H9 (cell line): ENCODE results near the gene L3MBTL4. TPM values are rescaled to one million over a fixed set of nuclear protein-coding genes. Genes with fewer than 3 reads are reported as not detected.

Source experiments
- DNase-seq: peaks from one replicate; pipeline ENCODE4 v3.0.0-alpha.2; 2017
- H2AFZ ChIP-seq: one replicate; pipeline ENCODE4 v1.6.1; 2013; ENCODE audit warnings: mild to moderate bottlenecking, low read length, control low read depth, moderate library complexity
- H2AK5ac ChIP-seq: 2 replicates; pipeline ENCODE4 v1.6.1; 2013; ENCODE audit warnings: low read length, control low read depth, mixed read lengths; ENCODE audit not compliant: insufficient read length
- H2BK120ac ChIP-seq: one replicate; pipeline ENCODE4 v1.6.1; 2013; ENCODE audit warnings: low read depth, mild to moderate bottlenecking, low read length, control low read depth, inconsistent platforms; ENCODE audit not compliant: poor library complexity, severe bottlenecking
- H2BK12ac ChIP-seq: 2 replicates; pipeline ENCODE4 v1.6.1; 2013; ENCODE audit warnings: low read length, control low read depth, mixed read lengths, low read depth; ENCODE audit not compliant: insufficient read length
- H2BK15ac ChIP-seq: 2 replicates; pipeline ENCODE4 v1.6.1; 2013; ENCODE audit warnings: low read depth, low read length, control low read depth
- H2BK20ac ChIP-seq: one replicate; pipeline ENCODE4 v1.6.1; 2013; ENCODE audit warnings: low read depth, mild to moderate bottlenecking, low read length, control low read depth, inconsistent platforms; ENCODE audit not compliant: poor library complexity, severe bottlenecking
- H2BK5ac ChIP-seq: 2 replicates; pipeline ENCODE4 v1.6.1; 2013; ENCODE audit warnings: low read length, control low read depth, mixed read lengths; ENCODE audit not compliant: insufficient read length
- H3K14ac ChIP-seq: 2 replicates; pipeline ENCODE4 v1.6.1; 2013; ENCODE audit warnings: low read length, control low read depth; ENCODE audit not compliant: insufficient read depth
- H3K18ac ChIP-seq: 2 replicates; pipeline ENCODE4 v1.6.1; 2013; ENCODE audit warnings: low read depth, mild to moderate bottlenecking, mixed read lengths, low read length, control low read depth; ENCODE audit not compliant: insufficient read length
- H3K23ac ChIP-seq: 2 replicates; pipeline ENCODE4 v1.6.1; 2013; ENCODE audit warnings: low read length, control low read depth, mixed read lengths, low read depth; ENCODE audit not compliant: insufficient read length
- H3K23me2 ChIP-seq: 2 replicates; pipeline ENCODE4 v1.6.1; 2013; ENCODE audit warnings: low read depth, mild to moderate bottlenecking, mixed read lengths, low read length, control low read depth; ENCODE audit not compliant: insufficient read length, poor library complexity, severe bottlenecking
- H3K27ac ChIP-seq: 2 replicates; pipeline ENCODE4 v1.5.1; 2013; ENCODE audit warnings: low read length, control low read depth, mixed read lengths, low read depth; ENCODE audit not compliant: insufficient read length
- H3K27me3 ChIP-seq: 2 replicates; pipeline ENCODE4 v1.6.1; 2013; ENCODE audit warnings: low read length, control low read depth, inconsistent platforms; ENCODE audit not compliant: insufficient read depth
- H3K4ac ChIP-seq: 2 replicates; pipeline ENCODE4 v1.6.1; 2013; ENCODE audit warnings: low read depth, mild to moderate bottlenecking, control low read depth, inconsistent platforms, low read length, moderate library complexity
- H3K4me1 ChIP-seq: 2 replicates; pipeline ENCODE4 v1.6.1; 2013; ENCODE audit warnings: low read length, control low read depth, inconsistent platforms; ENCODE audit not compliant: insufficient read depth
- H3K4me2 ChIP-seq: 2 replicates; pipeline ENCODE4 v1.6.1; 2013; ENCODE audit warnings: low read length, control low read depth, mixed read lengths; ENCODE audit not compliant: insufficient read length, insufficient read depth
- H3K56ac ChIP-seq: 2 replicates; pipeline ENCODE4 v1.6.1; 2013; ENCODE audit warnings: low read depth, mild to moderate bottlenecking, mixed read lengths, low read length, control low read depth; ENCODE audit not compliant: insufficient read length
- H3K79me1 ChIP-seq: 2 replicates; pipeline ENCODE4 v1.6.1; 2013; ENCODE audit warnings: low read depth, mild to moderate bottlenecking, moderate library complexity, low read length, control low read depth, inconsistent platforms; ENCODE audit not compliant: insufficient read depth, poor library complexity, severe bottlenecking
- H3K79me2 ChIP-seq: 2 replicates; pipeline ENCODE4 v1.6.1; 2013; ENCODE audit warnings: low read length, control low read depth, inconsistent platforms; ENCODE audit not compliant: insufficient read depth
- H3K9ac ChIP-seq: 2 replicates; pipeline ENCODE4 v1.6.1; 2013; ENCODE audit warnings: low read length, control low read depth, mixed read lengths; ENCODE audit not compliant: insufficient read length; ENCODE audit errors: extremely low read depth
- H3K9me3 ChIP-seq: one replicate; pipeline ENCODE4 v1.6.1; 2013; ENCODE audit warnings: low read depth, low read length, inconsistent platforms; ENCODE audit not compliant: control insufficient read depth
- H3T11ph ChIP-seq: one replicate; pipeline ENCODE4 v1.6.1; 2013; ENCODE audit warnings: mild to moderate bottlenecking, low read length, control low read depth, inconsistent platforms
- H4K20me1 ChIP-seq: one replicate; pipeline ENCODE4 v1.6.1; 2013; ENCODE audit not compliant: control insufficient read depth, insufficient read length, insufficient read depth
- H4K5ac ChIP-seq: 2 replicates; pipeline ENCODE4 v1.6.1; 2013; ENCODE audit warnings: low read depth, mild to moderate bottlenecking, mixed read lengths, low read length, control low read depth; ENCODE audit not compliant: insufficient read length
- H4K8ac ChIP-seq: replicated peaks from 2 replicates; pipeline ENCODE4 v1.6.1; 2013; ENCODE audit warnings: low read length, control low read depth, mixed read lengths, low read depth; ENCODE audit not compliant: insufficient read length
- H4K91ac ChIP-seq: 2 replicates; pipeline ENCODE4 v1.6.1; 2013; ENCODE audit warnings: low read depth, mild to moderate bottlenecking, moderate library complexity, mixed read lengths, low read length, control low read depth; ENCODE audit not compliant: insufficient read length
- H3K27ac Mint-ChIP-seq, 3 experiments: 2 replicates in 2 of 3; 3 replicates in 1 of 3; pipeline ENCODE4 v1.8.0; 2020 to 2021; ENCODE audit warnings: mixed read lengths in 3 of 3, mild to moderate bottlenecking in 1 of 3, moderate library complexity in 1 of 3
- H3K27me3 Mint-ChIP-seq: 2 replicates; pipeline ENCODE4 v1.8.0; 2021; ENCODE audit warnings: low read depth, mild to moderate bottlenecking, moderate library complexity, mixed read lengths
- H3K36me3 Mint-ChIP-seq, 3 experiments: 2 replicates in 2 of 3; 3 replicates in 1 of 3; pipeline ENCODE4 v1.8.0; 2020 to 2021; ENCODE audit warnings: low read depth in 3 of 3, mixed read lengths in 3 of 3; ENCODE audit not compliant: insufficient read depth in 1 of 3
- H3K4me1 Mint-ChIP-seq, 2 experiments: 2 replicates each; pipeline ENCODE4 v1.8.0; 2020; ENCODE audit warnings: mixed read lengths in 2 of 2
- H3K4me3 Mint-ChIP-seq, 2 experiments: 2 replicates in 1 of 2; 3 replicates in 1 of 2; pipeline ENCODE4 v1.8.0; 2020 to 2021; ENCODE audit warnings: mild to moderate bottlenecking in 2 of 2, mixed read lengths in 2 of 2, moderate library complexity in 1 of 2
- H3K9me3 Mint-ChIP-seq, 2 experiments: 2 replicates in 1 of 2; 3 replicates in 1 of 2; pipeline ENCODE4 v1.8.0; 2020; ENCODE audit warnings: mild to moderate bottlenecking in 2 of 2, mixed read lengths in 2 of 2, moderate library complexity in 1 of 2
- CTCF ChIP-seq: fragments of 200-600 bp; sonication (generic); conservative IDR thresholded peaks from 3 replicates; pipeline ENCODE4 v1.8.0; 2021; ENCODE audit warnings: antibody characterized with exemption, mild to moderate bottlenecking
- WGBS: extraction: QIAGEN DNeasy Blood & Tissue Kit; methylation state at CpG from one replicate; pipeline ENCODE4 v1.1.7; 2013; ENCODE audit warnings: missing lambda C conversion rate, low lambda C conversion rate, mixed read lengths; ENCODE audit not compliant: insufficient read length; ENCODE audit errors: extremely low coverage; 5-methylcytosine and 5-hydroxymethylcytosine counted together
- total RNA-seq: library from RNA; stranded (reverse); gene quantifications from 2 replicates; pipeline ENCODE4 v1.2.1, GENCODE V29; 2021

Gene L3MBTL4
- total RNA-seq, 1 experiment from 2014 or later, result 1.9 TPM

- H4K91ac ChIP-seq, result no peak overlapping the region
- H2BK15ac ChIP-seq, result no peak overlapping the region
- H3K4me2 ChIP-seq, result no peak overlapping the region
- peaks cover 3% of the 10 kb centered on the region; the same call in 1 of the 2 replicates for H3K4me1 ChIP-seq
- Mint-ChIP-seq H3K27me3 (peaks cover 40% of the 10 kb centered on the region), H3K4me3 (no peak overlapping the region), H3K9me3 (peaks cover 0 to 2% of the 10 kb centered on the region in 2 experiments; a peak in 1 of 5 replicates), H3K4me1 (peaks cover 15 to 17% of the 10 kb centered on the region in 2 experiments), H3K36me3 (no peaks in the 10 kb centered on the region; a peak in 1 of 7 replicates), H3K27ac (no peak overlapping the region)
- H3K9ac ChIP-seq, result no peak overlapping the region
- no peaks in the 10 kb centered on the region for H3K9me3 ChIP-seq
- no peak overlapping the region for H2BK12ac ChIP-seq
- H3K27me3 ChIP-seq, result peaks cover 3% of the 10 kb centered on the region; the same call in 1 of the 2 replicates
- no peaks in the 10 kb centered on the region for H4K20me1 ChIP-seq
- H3K27ac ChIP-seq, result no peak overlapping the region
- H3K79me1 ChIP-seq, result no peaks in the 10 kb centered on the region
- no peak overlapping the region for H4K8ac ChIP-seq
- H3T11ph ChIP-seq, result no peak overlapping the region
- no peak overlapping the region for H3K14ac ChIP-seq
- no peak overlapping the region for H3K4ac ChIP-seq
- peaks cover 8% of the 10 kb centered on the region for H3K23me2 ChIP-seq
- WGBS, result no CpG with 5 or more reads among the region's 5 CpGs
- no peak overlapping the region for H2AK5ac ChIP-seq
- no peak overlapping the region for H2BK120ac ChIP-seq
- H3K56ac ChIP-seq, result no peak overlapping the region
- no peaks in the 10 kb centered on the region for H3K79me2 ChIP-seq
- no peak overlapping the region for H4K5ac ChIP-seq
- no peak for TF ChIP-seq CTCF
- no peak overlapping the region for H2AFZ ChIP-seq
- no peak overlapping the region for H3K23ac ChIP-seq
- no peak for DNase-seq
- no peak overlapping the region for H2BK5ac ChIP-seq
- no peak overlapping the region for H3K18ac ChIP-seq
- H2BK20ac ChIP-seq, result no peak overlapping the region
These were observed 3.3 kb downstream of the L3MBTL4 start for GRCh38 chr18:6411382-6411781.
